GM03348 (cell line): ENCODE data around the gene RASGRF2.
"Not testable (repeated sequence)": the region's sequence is repeated elsewhere in the genome, so short reads cannot be mapped to it uniquely, and the experiment has no call there.

ENCODE experiments used
- DNase-seq: peaks from one replicate; pipeline ENCODE4 v3.0.0; 2012; ENCODE audit warnings: low spot score

Gene RASGRF2

GRCh38 chr5:81070571-81071255, 110.5 kb downstream of the RASGRF2 start:
- DNase-seq, result no peak

DNA sequence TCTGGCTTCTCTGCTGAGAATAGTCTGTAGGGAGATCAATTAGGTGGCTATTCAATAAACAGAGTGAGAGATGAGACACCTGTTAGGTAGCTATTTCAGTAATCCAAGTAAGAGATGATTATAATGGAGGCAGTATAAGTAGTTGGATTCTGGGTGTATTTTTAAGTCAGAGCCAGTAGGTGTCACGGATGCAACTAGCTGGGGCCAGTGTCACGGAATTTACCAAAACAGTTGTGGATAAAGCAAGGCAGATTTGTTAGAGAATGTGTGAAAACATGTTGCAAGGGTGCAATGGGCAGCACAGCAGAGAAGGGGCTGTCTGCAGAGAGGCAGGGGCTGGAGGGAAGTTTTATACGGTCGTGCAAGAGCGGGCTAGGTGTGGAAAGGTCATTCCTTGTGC, 114.9 kb downstream of the RASGRF2 start:
- DNase-seq, result no peak

GRCh38 chr5:81077105-81077504, 116.9 kb downstream of the RASGRF2 start:
- no peak for DNase-seq

DNA sequence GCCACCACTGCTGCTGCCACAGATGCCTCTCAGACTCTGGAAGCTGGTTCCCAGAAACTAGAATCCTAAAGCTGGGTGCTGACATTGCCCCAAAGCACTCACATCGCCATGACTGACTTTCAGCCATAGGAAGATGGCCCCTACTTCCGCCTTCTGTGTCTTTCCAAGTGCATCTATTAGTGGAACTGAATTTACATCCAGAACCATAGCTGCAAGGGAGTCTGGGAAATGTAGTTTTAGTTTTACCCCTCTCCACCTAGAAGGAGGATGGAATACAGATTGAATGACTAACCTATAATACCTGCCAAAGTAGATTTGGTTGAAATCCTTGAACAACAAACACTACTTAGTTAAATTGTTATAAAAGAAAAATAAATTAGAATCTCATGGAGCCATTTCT, 118.8 kb downstream of the RASGRF2 start:
- no peak for DNase-seq

- DNase-seq, result no peak
These were observed 120.8 kb downstream of the RASGRF2 start for GRCh38 chr5:81080809-81081460.

- no peak for DNase-seq
These were observed 121.3 kb downstream of the RASGRF2 start for GRCh38 chr5:81081461-81081835.

DNA sequence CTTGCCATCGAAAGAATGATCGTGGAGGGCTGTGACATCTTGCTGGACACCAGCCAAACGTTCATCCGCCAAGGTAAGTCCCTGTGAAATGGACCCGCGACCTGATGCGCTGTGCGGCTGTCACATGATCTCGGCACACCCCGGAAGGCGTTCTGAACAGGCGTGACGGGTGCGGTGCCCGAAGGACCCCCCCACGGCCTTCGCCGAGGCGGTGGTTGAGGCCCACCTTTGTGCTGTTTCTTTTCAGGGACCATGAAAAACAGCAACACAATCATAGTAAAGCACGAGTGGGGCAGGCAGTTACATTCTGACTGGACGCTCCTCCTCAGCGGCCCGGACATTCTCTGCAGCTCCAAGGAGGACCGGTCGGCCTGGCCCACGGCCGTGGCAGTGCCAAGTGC, 126.7 kb downstream of the RASGRF2 start:
- no peak for DNase-seq

DNA sequence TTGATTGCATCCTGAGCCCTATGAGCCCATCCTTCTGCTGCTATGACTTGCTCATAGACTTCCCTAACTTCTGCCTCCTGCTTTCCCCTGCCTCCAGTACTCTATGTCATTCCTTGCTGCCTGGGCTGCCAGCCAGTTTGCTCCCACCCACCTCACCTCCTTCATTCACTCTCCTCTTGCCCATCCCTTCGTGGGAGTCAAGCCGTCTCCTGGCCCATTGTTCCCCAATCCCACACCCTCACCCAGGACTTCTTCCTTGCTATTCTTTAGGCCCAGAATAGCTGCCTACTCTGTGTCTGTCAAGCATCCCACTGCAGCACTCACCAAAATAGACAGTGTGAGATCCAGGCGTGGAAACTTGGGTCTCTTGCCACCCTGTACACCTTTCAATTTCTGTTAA, 131.0 kb downstream of the RASGRF2 start:
- no peak for DNase-seq

- no peak for DNase-seq
These were observed 133.5 kb downstream of the RASGRF2 start for GRCh38 chr5:81093536-81094196.

DNA sequence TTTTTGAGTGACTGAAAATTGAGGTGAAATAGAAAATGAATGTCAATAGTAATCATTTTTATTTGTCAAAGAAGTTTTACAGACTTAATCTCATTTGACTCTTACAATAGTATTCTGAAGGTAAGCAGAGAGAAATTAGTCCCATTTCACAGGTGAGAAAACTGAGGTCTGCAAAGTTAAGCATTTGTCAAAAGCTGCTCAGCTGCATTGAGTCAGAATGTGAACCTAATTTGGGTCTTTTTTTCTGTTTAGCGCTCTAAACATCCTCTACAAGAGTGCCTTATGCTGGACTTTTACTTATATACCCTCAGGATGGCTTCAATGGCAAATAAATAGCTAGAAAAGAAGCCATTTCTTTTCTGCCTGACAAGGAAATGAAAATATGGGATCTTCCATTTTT, 135.7 kb downstream of the RASGRF2 start:
- DNase-seq, result no peak

- no peak for DNase-seq
These were observed 137.6 kb downstream of the RASGRF2 start for GRCh38 chr5:81097713-81098112.

GRCh38 chr5:81105261-81105877, 145.2 kb downstream of the RASGRF2 start:
- no peak for DNase-seq

- no peak for DNase-seq
These were observed 155.1 kb downstream of the RASGRF2 start for GRCh38 chr5:81115261-81115660.

DNA sequence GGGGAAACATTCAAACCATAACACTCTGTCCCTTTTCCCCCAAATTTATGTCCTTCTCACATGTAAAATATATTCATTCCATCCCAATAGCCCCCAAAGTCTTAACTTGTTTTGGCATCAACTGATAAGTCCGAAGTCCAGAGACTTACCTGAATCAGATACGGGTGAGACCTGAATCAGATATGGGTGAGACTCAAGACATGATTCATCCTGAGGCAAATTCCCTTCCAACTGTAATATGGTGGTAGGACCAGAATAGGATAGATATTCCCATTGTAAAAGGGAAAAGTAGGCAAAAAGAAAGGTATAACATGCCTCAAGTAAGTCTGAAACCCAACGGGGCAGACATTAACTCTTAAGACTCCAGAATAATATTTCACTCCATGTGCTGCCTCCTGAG, 157.4 kb downstream of the RASGRF2 start:
- DNase-seq, result no peak

- no peak for DNase-seq
These were observed 161.1 kb downstream of the RASGRF2 start for GRCh38 chr5:81121273-81121672.

- DNase-seq, result no peak
These were observed 161.9 kb downstream of the RASGRF2 start for GRCh38 chr5:81121836-81122630.

DNA sequence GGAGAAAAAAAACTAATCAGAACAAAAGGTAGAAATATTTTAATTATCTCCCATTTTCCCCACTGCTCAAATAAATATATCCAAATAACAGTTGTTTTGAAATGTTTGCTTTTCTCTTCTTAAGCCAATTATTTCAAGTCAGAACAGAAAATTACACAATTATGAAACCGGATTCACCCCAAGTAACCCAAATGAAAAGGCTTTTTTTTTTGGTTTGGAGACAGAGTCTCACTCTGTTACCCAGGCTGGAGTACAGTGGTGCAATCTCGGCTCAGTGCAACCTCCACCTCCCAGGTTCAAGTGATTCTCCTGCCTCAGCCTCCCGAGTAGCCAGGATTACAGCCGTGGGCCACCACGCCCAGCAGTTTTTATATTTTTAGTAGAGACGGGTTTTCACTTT, 164.5 kb downstream of the RASGRF2 start:
- not testable (repeated sequence) for DNase-seq

DNA sequence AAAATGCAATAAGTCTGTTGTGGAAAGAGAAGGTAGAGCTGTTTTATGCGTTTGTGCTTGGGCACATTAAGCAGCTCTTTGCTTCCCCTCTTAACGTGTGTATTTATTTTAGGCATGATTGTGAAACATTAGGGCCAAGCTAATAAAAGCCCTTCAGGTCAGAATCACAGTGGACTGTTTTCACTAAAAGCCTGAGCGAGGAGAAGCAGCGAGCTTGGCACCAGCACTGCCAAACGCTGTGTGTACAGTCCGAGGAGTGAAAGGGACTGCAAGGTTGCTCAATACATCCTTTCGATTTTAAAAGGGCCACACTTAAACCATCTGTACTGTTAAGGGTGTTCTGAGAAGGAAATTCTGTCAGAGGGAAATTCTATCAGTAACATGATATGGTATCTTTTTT, 165.8 kb downstream of the RASGRF2 start:
- no peak for DNase-seq

DNA sequence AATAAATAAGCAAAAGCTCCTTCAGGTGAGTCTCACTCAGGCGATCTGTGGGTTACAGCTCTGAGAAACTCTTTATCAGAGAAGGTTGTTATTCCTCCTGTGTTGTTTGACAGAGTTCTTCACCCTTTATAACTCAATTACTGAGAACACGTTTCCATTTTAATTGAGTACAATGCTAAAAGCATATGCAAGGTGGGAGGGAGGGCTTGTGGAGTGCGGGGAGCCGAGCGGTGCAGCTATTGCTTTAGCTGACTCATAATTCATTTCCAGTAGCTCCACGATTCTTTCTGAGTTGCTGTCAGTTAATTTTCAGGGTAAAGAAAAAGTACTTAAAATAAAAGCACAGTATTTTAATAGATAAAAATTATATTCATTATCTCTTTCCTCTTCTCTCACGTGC, 168.3 kb downstream of the RASGRF2 start:
- no peak for DNase-seq

- DNase-seq, result no peak
These were observed 172.2 kb downstream of the RASGRF2 start for GRCh38 chr5:81132381-81132780.

- DNase-seq, result no peak
These were observed 173.9 kb downstream of the RASGRF2 start for GRCh38 chr5:81134066-81134465.

- DNase-seq, result no peak
These were observed 174.4 kb downstream of the RASGRF2 start for GRCh38 chr5:81134566-81134965.
